Activated T-cell treated with anti-CD3 and anti-CD28 coated beads, Interleukin-2, amount 50 U/mL, for 24 hours (primary cell): ENCODE results near the gene CD99.
"Not testable (repeated sequence)": the region's sequence is repeated elsewhere in the genome, so short reads cannot be mapped to it uniquely, and the experiment has no call there.

ENCODE experiments used
- DNase-seq: peaks from one replicate; pipeline ENCODE4 v3.0.0-alpha.2; 2020
- H3K27ac Mint-ChIP-seq: 2 replicates; pipeline ENCODE4 v1.8.0; 2020; ENCODE audit warnings: mild to moderate bottlenecking, mixed read lengths
- H3K27me3 Mint-ChIP-seq: 2 replicates; pipeline ENCODE4 v1.8.0; 2020; ENCODE audit warnings: mixed read lengths
- H3K36me3 Mint-ChIP-seq: 2 replicates; pipeline ENCODE4 v1.8.0; 2020; ENCODE audit warnings: low read depth, mixed read lengths
- H3K4me1 Mint-ChIP-seq: 2 replicates; pipeline ENCODE4 v1.8.0; 2020; ENCODE audit warnings: low read depth, mixed read lengths
- H3K4me3 Mint-ChIP-seq: 2 replicates; pipeline ENCODE4 v1.8.0; 2020; ENCODE audit warnings: mild to moderate bottlenecking, moderate library complexity, mixed read lengths
- H3K9me3 Mint-ChIP-seq: 2 replicates; pipeline ENCODE4 v1.8.0; 2020; ENCODE audit warnings: mixed read lengths

The CD99 gene

GRCh38 chrX:2751291-2751690 lies 60.2 kb downstream of the CD99 start:
- no peak overlapping the region for H3K27ac Mint-ChIP-seq
- no peak overlapping the region for H3K4me3 Mint-ChIP-seq
- H3K4me1 Mint-ChIP-seq: no peaks in the 10 kb centered on the region
- DNase-seq: no peak
- H3K27me3 Mint-ChIP-seq: peaks cover 3% of the 10 kb centered on the region
- H3K36me3 Mint-ChIP-seq: no peaks in the 10 kb centered on the region
- no peaks in the 10 kb centered on the region for H3K9me3 Mint-ChIP-seq

GRCh38 chrX:2751874-2752300 lies 60.8 kb downstream of the CD99 start, which contains the start of gene XG:
Gene XG, plus strand, starts transcription at chrX:2752040. Its CDS starts 235 bp downstream, at chrX:2752275.
- H3K9me3 Mint-ChIP-seq, H3K27ac Mint-ChIP-seq, H3K4me3 Mint-ChIP-seq, H3K27me3 Mint-ChIP-seq, H3K4me1 Mint-ChIP-seq, DNase-seq, H3K36me3 Mint-ChIP-seq: not testable (repeated sequence)

GRCh38 chrX:2752441-2752840 lies 61.3 kb downstream of the CD99 start:
- peaks cover 12% of the 10 kb centered on the region for H3K27me3 Mint-ChIP-seq
- not testable (repeated sequence) for H3K27ac Mint-ChIP-seq, H3K9me3 Mint-ChIP-seq, DNase-seq, H3K36me3 Mint-ChIP-seq, H3K4me1 Mint-ChIP-seq, H3K4me3 Mint-ChIP-seq

- peaks cover 13% of the 10 kb centered on the region for H3K27me3 Mint-ChIP-seq
- H3K4me3 Mint-ChIP-seq, H3K9me3 Mint-ChIP-seq, H3K4me1 Mint-ChIP-seq, H3K36me3 Mint-ChIP-seq, DNase-seq, H3K27ac Mint-ChIP-seq: not testable (repeated sequence)
These were observed 64.1 kb downstream of the CD99 start for GRCh38 chrX:2755163-2755715.

- no peak overlapping the region for H3K4me3 Mint-ChIP-seq
- peaks cover 4% of the 10 kb centered on the region for H3K4me1 Mint-ChIP-seq
- H3K27me3 Mint-ChIP-seq: peaks cover 13% of the 10 kb centered on the region
- H3K36me3 Mint-ChIP-seq: no peaks in the 10 kb centered on the region
- no peaks in the 10 kb centered on the region for H3K9me3 Mint-ChIP-seq
- DNase-seq: no peak
- no peak overlapping the region for H3K27ac Mint-ChIP-seq
These were observed 65.5 kb downstream of the CD99 start for GRCh38 chrX:2756548-2756947.

- DNase-seq: no peak
- peaks cover 10% of the 10 kb centered on the region for H3K27me3 Mint-ChIP-seq
- no peaks in the 10 kb centered on the region for H3K36me3 Mint-ChIP-seq
- no peak overlapping the region for H3K4me3 Mint-ChIP-seq
- no peaks in the 10 kb centered on the region for H3K9me3 Mint-ChIP-seq
- H3K4me1 Mint-ChIP-seq: peaks cover 5% of the 10 kb centered on the region
- H3K27ac Mint-ChIP-seq: no peak overlapping the region
These were observed 70.2 kb downstream of the CD99 start for GRCh38 chrX:2761246-2761645.

- H3K36me3 Mint-ChIP-seq, H3K4me3 Mint-ChIP-seq, H3K27me3 Mint-ChIP-seq, H3K4me1 Mint-ChIP-seq, H3K27ac Mint-ChIP-seq, H3K9me3 Mint-ChIP-seq, DNase-seq: not testable (repeated sequence)
These were observed 71.6 kb downstream of the CD99 start for GRCh38 chrX:2762671-2763070.

- H3K36me3 Mint-ChIP-seq, H3K4me3 Mint-ChIP-seq, H3K9me3 Mint-ChIP-seq, H3K27ac Mint-ChIP-seq, H3K4me1 Mint-ChIP-seq, DNase-seq, H3K27me3 Mint-ChIP-seq: not testable (repeated sequence)
These were observed 73.9 kb downstream of the CD99 start for GRCh38 chrX:2764766-2765548.

- Mint-ChIP-seq H3K27ac (no peak overlapping the region), H3K4me1 (peaks cover 1% of the 10 kb centered on the region), H3K36me3 (no peaks in the 10 kb centered on the region), H3K9me3 (no peaks in the 10 kb centered on the region), H3K4me3 (no peak overlapping the region), H3K27me3 (peaks cover 12% of the 10 kb centered on the region)
- no peak for DNase-seq
These were observed 74.4 kb downstream of the CD99 start for GRCh38 chrX:2765549-2765830.

- Mint-ChIP-seq H3K9me3 (no peaks in the 10 kb centered on the region), H3K27me3 (peaks cover 24% of the 10 kb centered on the region), H3K27ac (no peak overlapping the region), H3K36me3 (no peaks in the 10 kb centered on the region), H3K4me1 (peaks cover 1% of the 10 kb centered on the region), H3K4me3 (no peak overlapping the region)
- DNase-seq: no peak
These were observed 75.8 kb downstream of the CD99 start for GRCh38 chrX:2766906-2767305.

GRCh38 chrX:2767631-2768455 lies 76.7 kb downstream of the CD99 start:
- DNase-seq: no peak
- Mint-ChIP-seq H3K4me3 (no peak overlapping the region), H3K27me3 (peaks cover 32% of the 10 kb centered on the region), H3K4me1 (peaks cover 1% of the 10 kb centered on the region), H3K27ac (no peak overlapping the region), H3K9me3 (no peaks in the 10 kb centered on the region), H3K36me3 (no peaks in the 10 kb centered on the region)

- Mint-ChIP-seq H3K27ac (no peak overlapping the region), H3K9me3 (no peaks in the 10 kb centered on the region), H3K4me1 (peaks cover 1% of the 10 kb centered on the region), H3K36me3 (no peaks in the 10 kb centered on the region), H3K27me3 (peaks cover 40% of the 10 kb centered on the region), H3K4me3 (no peak overlapping the region)
- no peak for DNase-seq
These were observed 78.5 kb downstream of the CD99 start for GRCh38 chrX:2769615-2770014.

- H3K4me3 Mint-ChIP-seq, H3K36me3 Mint-ChIP-seq, DNase-seq, H3K9me3 Mint-ChIP-seq, H3K27ac Mint-ChIP-seq, H3K4me1 Mint-ChIP-seq: not testable (repeated sequence)
- H3K27me3 Mint-ChIP-seq: peaks cover 45% of the 10 kb centered on the region
These were observed 82.3 kb downstream of the CD99 start for GRCh38 chrX:2773166-2774055.

- Mint-ChIP-seq H3K27me3 (peaks cover 43% of the 10 kb centered on the region), H3K4me1 (no peaks in the 10 kb centered on the region), H3K9me3 (no peaks in the 10 kb centered on the region), H3K4me3 (no peak overlapping the region), H3K36me3 (no peaks in the 10 kb centered on the region), H3K27ac (no peak overlapping the region)
- DNase-seq: no peak
These were observed 83.0 kb downstream of the CD99 start for GRCh38 chrX:2774057-2774456.
